ENCODE measurements around the gene RREB1. TPM values are rescaled to one million over a fixed set of nuclear protein-coding genes. Genes with fewer than 3 reads are reported as not detected.
A peak's percentile ranks its signal among the peaks of the same experiment; 100 is the strongest.

RREB1 gene
- total RNA-seq, 2 donors from 2014 or later: 20.6 to 27.5 TPM

DNA sequence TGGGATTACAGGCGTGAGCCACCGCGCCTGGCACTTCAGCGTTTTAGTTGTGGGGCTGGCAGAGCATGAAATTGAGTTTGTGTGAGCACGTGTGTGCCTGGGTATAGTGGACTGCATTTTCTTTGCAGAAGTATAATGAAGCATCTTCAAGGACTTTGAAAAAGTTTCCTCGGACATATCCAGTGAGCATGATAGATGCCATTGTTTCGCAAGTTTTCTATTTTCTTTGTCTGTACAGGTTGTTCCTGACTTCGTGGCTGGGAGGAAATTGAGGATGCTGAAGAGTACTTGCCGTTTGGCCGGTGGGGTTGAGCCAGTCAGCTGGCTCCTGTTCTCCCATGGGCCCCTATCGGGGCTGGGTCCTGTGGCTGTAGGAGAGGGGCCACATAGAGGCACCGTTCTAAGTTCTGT lies 55.9 kb downstream of the RREB1 start:
- Mint-ChIP-seq H3K9me3 (no peaks in the 10 kb centered on the region), H3K4me1 (ENCODE audit: low read depth in 2 of 2) (peaks cover 44 to 63% of the 10 kb centered on the region in 2 donors), H3K4me3 (no peak overlapping the region), H3K36me3 (no peaks in the 10 kb centered on the region), H3K27me3 (no peaks in the 10 kb centered on the region), H3K27ac (peak overlapping the region in 1 of 2 donors; percentile 58)
- ATAC-seq (no peak), DNase-seq (ENCODE audit: low spot score) (no peak)

GRCh38 chr6:7164536-7165001 lies 56.8 kb downstream of the RREB1 start:
- H3K4me1 Mint-ChIP-seq (ENCODE audit: low read depth in 2 of 2): peaks cover 44 to 57% of the 10 kb centered on the region in 2 donors
- no peaks in the 10 kb centered on the region for H3K9me3 Mint-ChIP-seq

GRCh38 chr6:7165002-7165889 lies 57.5 kb downstream of the RREB1 start:
- no peak for DNase-seq (ENCODE audit: low spot score)
- H3K4me3 Mint-ChIP-seq: no peak overlapping the region
- no peak for ATAC-seq
- H3K9me3 Mint-ChIP-seq: no peaks in the 10 kb centered on the region
- no peaks in the 10 kb centered on the region for H3K27me3 Mint-ChIP-seq
- H3K4me1 Mint-ChIP-seq (ENCODE audit: low read depth in 2 of 2): peaks cover 43 to 56% of the 10 kb centered on the region in 2 donors
- H3K36me3 Mint-ChIP-seq: no peaks in the 10 kb centered on the region
- peak overlapping the region; percentile 22 to 54 for H3K27ac Mint-ChIP-seq

More at GRCh38 chr6:7164536-7165001, 56.8 kb downstream of the RREB1 start:
- Mint-ChIP-seq H3K27me3 (no peaks in the 10 kb centered on the region), H3K36me3 (no peaks in the 10 kb centered on the region), H3K4me3 (no peak overlapping the region), H3K27ac (peak overlapping the region; percentile 54 to 58)
- no peak for DNase-seq (ENCODE audit: low spot score)
- ATAC-seq: no peak

DNA sequence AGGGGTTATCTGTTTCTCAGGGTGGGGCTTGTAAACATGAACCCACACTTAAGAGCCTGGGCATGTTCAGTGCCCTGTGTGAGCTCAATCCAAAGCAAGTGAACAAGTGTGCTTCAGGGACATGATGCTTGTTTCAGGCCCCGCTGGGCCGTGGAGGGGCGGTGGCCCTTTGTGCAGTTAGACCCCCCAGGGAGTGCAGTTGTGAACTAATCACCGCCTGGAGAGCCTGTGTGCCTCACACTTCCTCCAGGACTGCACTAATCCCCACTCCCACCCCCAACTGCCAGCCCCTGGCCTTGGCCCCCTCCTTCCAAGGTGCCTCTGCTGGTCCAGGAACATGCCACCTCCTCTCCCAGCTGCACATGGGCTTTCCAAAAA lies 58.1 kb downstream of the RREB1 start:
- ATAC-seq (no peak), DNase-seq (ENCODE audit: low spot score) (no peak)
- Mint-ChIP-seq H3K36me3 (no peaks in the 10 kb centered on the region), H3K27ac (peak overlapping the region in 1 of 2 donors; percentile 54), H3K4me1 (ENCODE audit: low read depth in 2 of 2) (peaks cover 43 to 56% of the 10 kb centered on the region in 2 donors), H3K4me3 (no peak overlapping the region), H3K9me3 (no peaks in the 10 kb centered on the region), H3K27me3 (no peaks in the 10 kb centered on the region)

- DNase-seq (ENCODE audit: low spot score): no peak
- peaks cover 42 to 55% of the 10 kb centered on the region in 2 donors for H3K4me1 Mint-ChIP-seq (ENCODE audit: low read depth in 2 of 2)
- peak overlapping the region in 1 of 2 donors; percentile 43 for H3K27ac Mint-ChIP-seq
- no peaks in the 10 kb centered on the region for H3K27me3 Mint-ChIP-seq
- H3K4me3 Mint-ChIP-seq: no peak overlapping the region
- H3K9me3 Mint-ChIP-seq: no peaks in the 10 kb centered on the region
- H3K36me3 Mint-ChIP-seq: no peaks in the 10 kb centered on the region
- ATAC-seq: no peak
These were observed 58.9 kb downstream of the RREB1 start for GRCh38 chr6:7166410-7167293.

DNA sequence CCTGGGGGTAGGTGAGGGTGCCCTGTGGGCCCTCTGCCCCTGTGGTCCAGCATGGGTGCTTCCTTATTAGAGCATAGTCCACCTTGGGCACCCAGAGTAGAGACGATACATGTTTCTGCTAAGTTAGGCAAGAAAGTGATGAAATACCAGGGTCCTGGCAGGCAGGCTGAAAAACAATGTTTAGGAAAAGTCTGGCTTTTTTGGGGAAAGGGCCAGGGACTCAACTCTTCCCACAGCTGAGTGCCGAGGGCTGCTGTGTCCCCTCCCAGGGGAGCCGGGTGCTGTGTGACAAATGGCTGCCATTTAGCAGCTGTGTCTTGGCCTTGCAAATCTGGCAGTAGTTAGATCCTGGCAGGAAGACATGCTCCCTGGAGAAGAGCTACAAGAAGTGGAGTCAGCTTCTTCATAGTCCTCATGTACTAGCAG lies 61.5 kb downstream of the RREB1 start:
- Mint-ChIP-seq H3K4me3 (no peak overlapping the region), H3K27ac (no peak overlapping the region), H3K4me1 (ENCODE audit: low read depth in 2 of 2) (peaks cover 42% of the 10 kb centered on the region in 2 donors), H3K36me3 (no peaks in the 10 kb centered on the region), H3K9me3 (no peaks in the 10 kb centered on the region), H3K27me3 (no peaks in the 10 kb centered on the region)
- ATAC-seq: no peak
- no peak for DNase-seq (ENCODE audit: low spot score)

DNA sequence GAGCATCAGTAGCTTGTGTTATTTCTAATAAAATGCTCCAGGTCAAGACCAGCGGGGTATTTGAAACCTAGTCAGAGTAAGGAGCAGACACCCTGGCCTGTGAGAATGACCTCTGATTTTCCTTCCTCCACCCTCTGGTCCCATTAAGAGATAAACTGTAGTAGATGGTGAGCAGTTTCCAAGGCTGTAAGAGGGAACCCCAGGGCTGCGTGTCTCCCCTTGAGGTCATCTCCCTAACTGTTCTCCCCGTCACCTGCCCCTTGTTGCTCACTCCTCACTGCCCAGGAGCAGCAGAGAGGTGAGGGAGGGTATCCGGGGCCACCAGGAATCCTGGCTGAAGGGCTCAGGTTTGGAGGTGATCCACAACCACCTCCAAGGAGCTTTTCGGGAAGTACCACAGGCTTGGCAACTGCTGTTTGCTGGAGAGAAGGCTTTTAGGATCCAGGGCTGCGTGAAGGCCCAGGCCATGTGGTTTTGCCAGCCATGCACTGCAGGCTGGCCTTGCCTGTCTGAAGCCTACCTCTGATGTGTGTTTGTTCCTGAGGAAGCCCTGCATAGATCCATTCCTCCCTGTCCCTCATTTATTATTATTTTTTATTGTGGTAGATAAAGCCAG lies 62.5 kb downstream of the RREB1 start:
- H3K27me3 Mint-ChIP-seq: no peaks in the 10 kb centered on the region
- peaks cover 33 to 34% of the 10 kb centered on the region in 2 donors for H3K4me1 Mint-ChIP-seq (ENCODE audit: low read depth in 2 of 2)
- H3K27ac Mint-ChIP-seq: no peak overlapping the region
- ATAC-seq: no peak
- no peak for DNase-seq (ENCODE audit: low spot score)
- H3K9me3 Mint-ChIP-seq: no peaks in the 10 kb centered on the region
- H3K4me3 Mint-ChIP-seq: no peak overlapping the region
- H3K36me3 Mint-ChIP-seq: no peaks in the 10 kb centered on the region

DNA sequence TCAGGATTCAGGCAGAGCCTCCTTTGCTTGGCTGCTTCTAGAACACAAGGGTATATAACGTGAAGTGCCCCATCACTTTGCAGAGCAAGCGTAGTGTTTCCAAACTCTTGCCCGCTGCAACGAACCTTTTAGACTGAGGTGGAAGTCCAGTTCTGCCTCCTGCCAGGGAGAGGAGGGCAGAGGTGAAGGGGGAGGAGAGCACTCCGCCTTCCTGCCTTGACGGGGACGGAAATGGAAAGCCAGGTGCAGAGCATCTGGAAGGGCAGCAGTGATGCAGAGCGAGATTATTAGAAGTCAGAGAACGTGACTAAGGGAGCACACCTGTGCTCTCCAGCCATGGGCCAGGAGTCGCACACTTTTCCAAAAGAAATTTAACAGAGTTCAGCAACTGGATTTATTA lies 63.4 kb downstream of the RREB1 start:
- H3K27me3 Mint-ChIP-seq: no peaks in the 10 kb centered on the region
- H3K36me3 Mint-ChIP-seq: no peaks in the 10 kb centered on the region
- peak overlapping the region in 1 of 2 donors; percentile 51 for H3K27ac Mint-ChIP-seq
- peaks cover 29 to 31% of the 10 kb centered on the region in 2 donors for H3K4me1 Mint-ChIP-seq (ENCODE audit: low read depth in 2 of 2)
- no peak for DNase-seq (ENCODE audit: low spot score)
- H3K9me3 Mint-ChIP-seq: no peaks in the 10 kb centered on the region
- H3K4me3 Mint-ChIP-seq: no peak overlapping the region
- ATAC-seq: no peak

DNA sequence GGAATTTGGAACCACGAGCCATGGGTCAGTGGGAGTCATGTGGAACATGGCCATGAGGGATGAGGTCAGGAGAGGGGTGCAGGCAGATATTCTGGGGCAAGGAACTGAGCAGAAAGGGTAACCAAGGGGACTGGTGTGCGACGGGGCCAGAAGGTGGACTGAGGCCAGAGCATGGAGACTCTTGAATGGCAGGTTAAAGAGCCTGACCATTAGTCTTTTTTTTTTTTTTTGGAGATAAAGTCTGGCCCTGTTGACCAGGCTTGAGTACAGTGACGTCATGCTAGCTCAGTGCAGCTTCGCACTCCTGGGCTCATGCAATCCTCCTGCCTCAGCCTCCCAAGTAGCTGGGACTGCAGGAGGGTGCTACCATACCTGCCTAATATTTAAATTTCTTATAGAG lies 64.0 kb downstream of the RREB1 start:
- DNase-seq (ENCODE audit: low spot score) (no peak), ATAC-seq (no peak)
- Mint-ChIP-seq H3K36me3 (no peaks in the 10 kb centered on the region), H3K27me3 (no peaks in the 10 kb centered on the region), H3K4me1 (ENCODE audit: low read depth in 2 of 2) (peaks cover 27% of the 10 kb centered on the region in 2 donors), H3K27ac (peak overlapping the region in 1 of 2 donors; percentile 51), H3K4me3 (no peak overlapping the region), H3K9me3 (no peaks in the 10 kb centered on the region)

- no peaks in the 10 kb centered on the region for H3K9me3 Mint-ChIP-seq
- ATAC-seq (peak in 1 of 2 donors; percentile 26), DNase-seq (ENCODE audit: low spot score) (no peak)
- no peak overlapping the region for H3K27ac Mint-ChIP-seq
- H3K36me3 Mint-ChIP-seq: no peaks in the 10 kb centered on the region
- peaks cover 23 to 24% of the 10 kb centered on the region in 2 donors for H3K4me1 Mint-ChIP-seq (ENCODE audit: low read depth in 2 of 2)
- no peaks in the 10 kb centered on the region for H3K27me3 Mint-ChIP-seq
- no peak overlapping the region for H3K4me3 Mint-ChIP-seq
These were observed 64.9 kb downstream of the RREB1 start for GRCh38 chr6:7172649-7173048.

- H3K27me3 Mint-ChIP-seq: no peaks in the 10 kb centered on the region
- H3K4me3 Mint-ChIP-seq: no peak overlapping the region
- H3K9me3 Mint-ChIP-seq: no peaks in the 10 kb centered on the region
- peaks cover 18 to 19% of the 10 kb centered on the region in 2 donors for H3K4me1 Mint-ChIP-seq (ENCODE audit: low read depth in 2 of 2)
- ATAC-seq (no peak), DNase-seq (ENCODE audit: low spot score) (no peak)
- H3K27ac Mint-ChIP-seq: peak overlapping the region in 1 of 2 donors; percentile 22
- H3K36me3 Mint-ChIP-seq: no peaks in the 10 kb centered on the region
These were observed 66.2 kb downstream of the RREB1 start for GRCh38 chr6:7173843-7174503.

GRCh38 chr6:7175462-7175861 lies 67.7 kb downstream of the RREB1 start:
- H3K9me3 Mint-ChIP-seq: no peaks in the 10 kb centered on the region
- ATAC-seq (no peak), DNase-seq (ENCODE audit: low spot score) (no peak)
- H3K36me3 Mint-ChIP-seq: peaks cover under 1% of the 10 kb centered on the region
- H3K4me1 Mint-ChIP-seq (ENCODE audit: low read depth in 2 of 2): peaks cover 14 to 19% of the 10 kb centered on the region in 2 donors
- no peak overlapping the region for H3K4me3 Mint-ChIP-seq
- no peaks in the 10 kb centered on the region for H3K27me3 Mint-ChIP-seq
- H3K27ac Mint-ChIP-seq: no peak overlapping the region

DNA sequence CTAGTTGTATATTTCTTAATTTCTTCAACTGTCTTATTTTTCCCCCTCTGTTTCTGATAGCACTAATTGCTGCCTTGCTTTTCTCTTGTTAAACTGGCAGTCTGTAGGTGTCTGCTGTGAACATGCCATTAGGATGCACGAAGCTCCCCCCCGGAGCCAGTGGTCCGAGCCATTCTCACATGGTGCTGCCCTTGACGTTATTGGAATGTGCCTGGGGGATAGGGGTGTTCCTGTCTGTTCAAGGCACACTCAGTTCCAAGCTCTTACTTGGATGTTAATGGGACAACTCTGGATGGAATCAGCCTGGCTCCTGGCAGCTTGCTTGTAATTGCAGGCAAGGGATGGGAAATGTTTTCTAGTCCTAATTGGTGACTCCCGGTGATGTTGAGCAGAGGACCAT lies 68.4 kb downstream of the RREB1 start:
- DNase-seq (ENCODE audit: low spot score) (no peak), ATAC-seq (no peak)
- H3K4me1 Mint-ChIP-seq (ENCODE audit: low read depth in 2 of 2): peaks cover 15% of the 10 kb centered on the region in 2 donors
- no peaks in the 10 kb centered on the region for H3K27me3 Mint-ChIP-seq
- no peak overlapping the region for H3K4me3 Mint-ChIP-seq
- H3K9me3 Mint-ChIP-seq: no peaks in the 10 kb centered on the region
- H3K27ac Mint-ChIP-seq: no peak overlapping the region
- peaks cover 6% of the 10 kb centered on the region for H3K36me3 Mint-ChIP-seq

Measured in natural killer cell treated with Interleukin-12 subunit alpha and Interleukin-12 subunit beta and Interleukin-15 and Interleukin-18, amount 100 ng/mL, for 72 hours (primary cell).